Measurements from ENCODE around the gene ODAD4.

Gene ODAD4

DNA sequence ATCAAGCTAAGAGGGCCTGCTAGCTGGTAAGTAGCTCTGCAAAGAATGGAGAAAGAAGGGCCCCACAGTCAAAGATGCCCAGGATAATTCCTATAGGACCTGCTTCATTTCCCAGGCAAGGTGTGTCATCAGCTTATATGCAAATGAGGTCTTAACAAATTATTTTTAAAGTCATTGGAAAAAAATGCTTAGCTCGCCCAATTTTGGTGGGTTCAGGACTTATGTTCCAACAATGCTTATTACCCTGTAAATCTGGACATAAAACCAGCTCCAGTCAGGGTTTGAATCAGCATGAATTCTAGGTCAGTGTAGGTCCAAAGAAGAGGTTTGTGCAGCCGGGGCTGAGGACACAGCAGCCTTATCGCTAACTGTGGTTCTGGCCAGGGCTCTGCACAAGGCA lies 37.0 kb upstream of the ODAD4 start:
- no peak overlapping the region for H2AFZ ChIP-seq (ENCODE audit: low read depth, low read length, severe bottlenecking)
- no peaks in the 10 kb centered on the region for H3K9me3 ChIP-seq (ENCODE audit: insufficient read depth, low read length)
- TF ChIP-seq EZH2phosphoT487 (conservative IDR thresholded peaks at IDR 0.05; ENCODE audit: low read length): no peak
- TF ChIP-seq, protein P1, sequence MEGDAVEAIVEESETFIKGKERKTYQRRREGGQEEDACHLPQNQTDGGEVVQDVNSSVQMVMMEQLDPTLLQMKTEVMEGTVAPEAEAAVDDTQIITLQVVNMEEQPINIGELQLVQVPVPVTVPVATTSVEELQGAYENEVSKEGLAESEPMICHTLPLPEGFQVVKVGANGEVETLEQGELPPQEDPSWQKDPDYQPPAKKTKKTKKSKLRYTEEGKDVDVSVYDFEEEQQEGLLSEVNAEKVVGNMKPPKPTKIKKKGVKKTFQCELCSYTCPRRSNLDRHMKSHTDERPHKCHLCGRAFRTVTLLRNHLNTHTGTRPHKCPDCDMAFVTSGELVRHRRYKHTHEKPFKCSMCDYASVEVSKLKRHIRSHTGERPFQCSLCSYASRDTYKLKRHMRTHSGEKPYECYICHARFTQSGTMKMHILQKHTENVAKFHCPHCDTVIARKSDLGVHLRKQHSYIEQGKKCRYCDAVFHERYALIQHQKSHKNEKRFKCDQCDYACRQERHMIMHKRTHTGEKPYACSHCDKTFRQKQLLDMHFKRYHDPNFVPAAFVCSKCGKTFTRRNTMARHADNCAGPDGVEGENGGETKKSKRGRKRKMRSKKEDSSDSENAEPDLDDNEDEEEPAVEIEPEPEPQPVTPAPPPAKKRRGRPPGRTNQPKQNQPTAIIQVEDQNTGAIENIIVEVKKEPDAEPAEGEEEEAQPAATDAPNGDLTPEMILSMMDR (IDR thresholded peaks at IDR 0.05; ENCODE audit: insufficient read depth, low read length, poor library complexity, severe bottlenecking): no peak
- H3F3A ChIP-seq (ENCODE audit: insufficient read depth): 0 out of 2 replicates have a peak, but pooled peaks cover 2% of the 10 kb centered on the region
- H3K27ac ChIP-seq (ENCODE audit: low read depth, low read length): no peak overlapping the region
- H4K20me1 ChIP-seq (ENCODE audit: low read depth, low read length): no peaks in the 10 kb centered on the region
- H3K27me3 ChIP-seq (ENCODE audit: low read length): no peaks in the 10 kb centered on the region
- H3K4me2 ChIP-seq (ENCODE audit: low read depth, low read length, poor library complexity, severe bottlenecking): no peak overlapping the region
- H3K4me3 ChIP-seq (ENCODE audit: insufficient read depth, low read length, poor library complexity, severe bottlenecking): no peak overlapping the region
- H3K36me3 ChIP-seq (ENCODE audit: low read length): peaks cover 15% of the 10 kb centered on the region
- no peaks in the 10 kb centered on the region for H3K79me2 ChIP-seq (ENCODE audit: insufficient read depth, low read length)
- H3K9ac ChIP-seq (ENCODE audit: low read length): no peak overlapping the region
- no peaks in the 10 kb centered on the region for H3K9me2 ChIP-seq (replicated peaks; ENCODE audit: insufficient read depth, low read length)

DNA sequence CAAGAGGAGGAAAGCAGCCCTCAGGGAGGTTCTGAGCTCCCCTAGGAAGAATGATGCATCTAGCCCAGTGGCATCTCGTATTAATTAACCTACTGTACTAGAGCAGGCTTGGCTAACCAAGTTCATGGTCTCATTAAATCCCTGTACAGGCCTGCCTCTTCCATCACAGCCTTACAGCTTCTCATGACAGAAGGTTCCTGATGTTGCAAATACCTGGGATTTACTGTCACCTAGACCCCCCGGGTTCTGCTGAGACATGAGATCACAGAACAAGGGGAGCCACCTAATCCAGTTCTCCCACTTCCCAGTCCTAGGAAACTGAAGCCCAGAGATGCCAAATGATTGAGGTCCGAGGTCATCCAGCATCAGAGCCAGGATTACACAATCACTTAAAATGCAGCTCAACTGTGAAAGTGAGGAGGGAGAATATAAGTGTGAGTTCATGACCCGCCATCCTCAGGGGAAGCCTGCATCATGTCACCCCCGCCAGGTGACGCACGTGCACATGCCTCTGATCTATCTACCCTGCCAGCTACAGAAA lies 35.6 kb upstream of the ODAD4 start:
- Histone ChIP-seq H3K27me3 (ENCODE audit: low read length) (no peaks in the 10 kb centered on the region), H3K9ac (ENCODE audit: low read length) (no peak overlapping the region), H3K9me2 (replicated peaks; ENCODE audit: insufficient read depth, low read length) (no peaks in the 10 kb centered on the region), H3K9me3 (ENCODE audit: insufficient read depth, low read length) (no peaks in the 10 kb centered on the region), H3K27ac (ENCODE audit: low read depth, low read length) (no peak overlapping the region), H3K36me3 (ENCODE audit: low read length) (peaks cover 13% of the 10 kb centered on the region), H3F3A (ENCODE audit: insufficient read depth) (no peaks in the 10 kb centered on the region), H3K79me2 (ENCODE audit: insufficient read depth, low read length) (no peaks in the 10 kb centered on the region), H3K4me3 (ENCODE audit: insufficient read depth, low read length, poor library complexity, severe bottlenecking) (no peak overlapping the region), H2AFZ (ENCODE audit: low read depth, low read length, severe bottlenecking) (no peak overlapping the region), H4K20me1 (ENCODE audit: low read depth, low read length) (no peaks in the 10 kb centered on the region), H3K4me2 (ENCODE audit: low read depth, low read length, poor library complexity, severe bottlenecking) (no peak overlapping the region)
- TF ChIP-seq, protein P1 (IDR thresholded peaks at IDR 0.05; ENCODE audit: insufficient read depth, low read length, poor library complexity, severe bottlenecking): no peak
- TF ChIP-seq EZH2phosphoT487 (conservative IDR thresholded peaks at IDR 0.05; ENCODE audit: low read length): no peak

DNA sequence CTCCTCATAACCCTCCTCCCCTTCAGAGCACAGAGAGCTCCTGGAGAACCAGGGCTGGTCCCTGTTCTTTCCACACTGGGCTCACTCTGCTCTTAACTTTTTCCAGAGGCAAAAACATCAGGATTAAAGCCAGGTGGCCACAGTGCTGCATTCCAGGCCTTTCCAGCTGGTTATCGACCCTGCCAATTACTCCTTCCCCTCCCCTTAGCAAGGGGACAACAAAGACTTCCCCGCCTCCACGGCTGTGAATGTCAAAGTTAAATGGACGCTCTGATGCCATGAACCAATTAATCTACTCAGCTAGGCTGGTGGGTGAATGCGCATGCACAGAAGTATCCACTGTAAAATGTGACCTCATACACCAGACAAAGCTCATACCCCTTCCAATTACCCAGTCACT lies 34.8 kb upstream of the ODAD4 start:
- H3K27ac ChIP-seq (ENCODE audit: low read depth, low read length): no peak overlapping the region
- peaks cover 10% of the 10 kb centered on the region for H3K36me3 ChIP-seq (ENCODE audit: low read length)
- no peak overlapping the region for H2AFZ ChIP-seq (ENCODE audit: low read depth, low read length, severe bottlenecking)
- no peaks in the 10 kb centered on the region for H3F3A ChIP-seq (ENCODE audit: insufficient read depth)
- no peaks in the 10 kb centered on the region for H3K9me3 ChIP-seq (ENCODE audit: insufficient read depth, low read length)
- no peaks in the 10 kb centered on the region for H3K9me2 ChIP-seq (replicated peaks; ENCODE audit: insufficient read depth, low read length)
- H3K4me2 ChIP-seq (ENCODE audit: low read depth, low read length, poor library complexity, severe bottlenecking): no peak overlapping the region
- no peak overlapping the region for H3K9ac ChIP-seq (ENCODE audit: low read length)
- no peaks in the 10 kb centered on the region for H3K27me3 ChIP-seq (ENCODE audit: low read length)
- TF ChIP-seq, protein P1 (IDR thresholded peaks at IDR 0.05; ENCODE audit: insufficient read depth, low read length, poor library complexity, severe bottlenecking): no peak
- no peak for TF ChIP-seq EZH2phosphoT487 (conservative IDR thresholded peaks at IDR 0.05; ENCODE audit: low read length)
- no peak overlapping the region for H3K4me3 ChIP-seq (ENCODE audit: insufficient read depth, low read length, poor library complexity, severe bottlenecking)
- no peaks in the 10 kb centered on the region for H3K79me2 ChIP-seq (ENCODE audit: insufficient read depth, low read length)
- H4K20me1 ChIP-seq (ENCODE audit: low read depth, low read length): no peaks in the 10 kb centered on the region

Data from SU-DHL-6 (cell line).